GM18907 (cell line): ENCODE results near the gene SERPINB8.
"Not testable (repeated sequence)": the region's sequence is repeated elsewhere in the genome, so short reads cannot be mapped to it uniquely, and the experiment has no call there.

Source experiments
- ATAC-seq: cut with Tn5 transposase; IDR thresholded peaks from one replicate; pipeline ENCODE4 v1.9.1; 2021; ENCODE audit warnings: mild to moderate bottlenecking, moderate library complexity; ENCODE audit not compliant: unreplicated experiment

SERPINB8 gene, protein sequence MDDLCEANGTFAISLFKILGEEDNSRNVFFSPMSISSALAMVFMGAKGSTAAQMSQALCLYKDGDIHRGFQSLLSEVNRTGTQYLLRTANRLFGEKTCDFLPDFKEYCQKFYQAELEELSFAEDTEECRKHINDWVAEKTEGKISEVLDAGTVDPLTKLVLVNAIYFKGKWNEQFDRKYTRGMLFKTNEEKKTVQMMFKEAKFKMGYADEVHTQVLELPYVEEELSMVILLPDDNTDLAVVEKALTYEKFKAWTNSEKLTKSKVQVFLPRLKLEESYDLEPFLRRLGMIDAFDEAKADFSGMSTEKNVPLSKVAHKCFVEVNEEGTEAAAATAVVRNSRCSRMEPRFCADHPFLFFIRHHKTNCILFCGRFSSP

DNA sequence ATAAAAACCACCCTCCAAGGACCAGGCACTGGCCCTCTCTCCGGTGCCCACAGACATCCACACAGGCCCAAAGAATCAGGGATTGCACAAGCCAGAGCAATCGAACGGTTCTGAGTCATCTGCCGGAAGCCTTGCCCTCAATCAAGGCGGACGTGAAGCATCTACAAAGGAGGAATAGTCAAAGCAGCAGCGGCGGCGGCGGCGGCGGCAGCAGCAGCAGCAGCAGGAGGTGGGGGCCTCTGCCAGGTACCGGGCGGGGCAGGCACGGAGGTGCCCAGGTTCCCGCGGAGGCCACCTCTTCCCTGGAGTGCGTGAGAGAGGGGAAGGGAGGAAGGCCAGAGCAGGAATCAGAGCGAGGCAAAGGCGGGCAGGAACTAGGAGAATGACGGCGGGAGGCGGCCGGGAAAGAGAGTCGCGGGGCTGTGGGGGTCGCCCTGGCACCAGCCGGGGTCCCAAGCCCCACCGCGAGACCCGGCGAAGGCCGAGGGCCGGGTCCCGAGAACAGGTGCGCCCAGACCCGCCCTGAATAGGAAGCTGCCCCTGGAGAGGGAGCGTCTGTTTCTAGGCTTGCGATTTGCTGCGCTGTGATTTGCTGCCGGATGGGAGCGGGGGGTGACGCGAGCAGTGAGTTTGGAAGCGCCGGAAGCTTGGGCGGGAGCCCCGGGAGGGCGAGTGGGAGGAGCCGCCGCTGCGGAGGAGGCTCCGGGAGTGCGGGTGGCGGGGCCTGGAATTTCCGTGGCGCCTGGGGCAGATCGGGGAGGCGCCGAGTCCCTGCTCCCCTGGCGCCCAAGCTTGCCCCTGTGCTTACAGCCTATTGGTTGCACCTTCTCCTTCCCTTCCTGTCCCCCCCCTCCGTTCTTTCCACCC, at the start of gene SERPINB8:
TSS of gene SERPINB8 (plus strand) at position 140 of the 867 bp plus-strand sequence. CDS start 8,228 bp downstream, outside the sequence.
- peak; percentile 95 for ATAC-seq

DNA sequence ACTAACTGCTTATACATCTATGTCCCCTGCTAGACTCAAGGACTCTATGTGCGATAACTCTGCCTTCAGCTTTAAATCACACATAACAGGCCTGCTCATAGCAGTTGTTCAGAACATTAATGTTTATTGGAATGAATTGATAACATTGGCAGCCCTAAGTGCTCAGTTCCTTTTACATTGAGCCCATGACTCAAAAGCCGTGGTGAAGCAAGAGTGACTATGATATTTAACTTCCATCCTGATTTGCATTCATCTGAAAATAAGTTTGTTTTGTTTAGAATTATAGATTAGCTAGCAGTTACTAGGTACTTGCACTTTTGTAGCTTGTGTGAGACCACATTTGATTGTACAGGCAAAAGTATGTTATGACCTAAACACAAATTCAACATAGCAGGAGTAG, 47.8 kb upstream of the SERPINB8 start:
- ATAC-seq: no peak

DNA sequence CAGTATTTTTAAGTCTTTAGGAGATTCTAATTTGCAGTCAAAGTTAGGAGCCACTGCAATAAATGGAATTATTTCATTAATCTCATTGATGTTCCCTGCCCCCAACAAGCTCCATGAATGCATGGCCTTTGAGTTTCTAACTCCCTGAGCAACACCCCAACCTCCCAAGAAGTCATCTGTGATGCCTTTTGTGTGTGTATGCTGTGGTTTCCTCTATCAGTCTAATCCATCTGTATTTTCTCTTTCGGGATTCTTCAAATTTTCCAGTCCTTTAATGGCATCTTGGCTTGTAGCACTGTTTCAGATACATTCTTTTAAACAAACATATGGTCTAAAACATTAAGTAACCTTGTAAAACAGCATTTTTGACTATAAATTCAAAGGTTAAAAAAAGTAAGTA, 45.3 kb upstream of the SERPINB8 start:
- ATAC-seq: no peak

DNA sequence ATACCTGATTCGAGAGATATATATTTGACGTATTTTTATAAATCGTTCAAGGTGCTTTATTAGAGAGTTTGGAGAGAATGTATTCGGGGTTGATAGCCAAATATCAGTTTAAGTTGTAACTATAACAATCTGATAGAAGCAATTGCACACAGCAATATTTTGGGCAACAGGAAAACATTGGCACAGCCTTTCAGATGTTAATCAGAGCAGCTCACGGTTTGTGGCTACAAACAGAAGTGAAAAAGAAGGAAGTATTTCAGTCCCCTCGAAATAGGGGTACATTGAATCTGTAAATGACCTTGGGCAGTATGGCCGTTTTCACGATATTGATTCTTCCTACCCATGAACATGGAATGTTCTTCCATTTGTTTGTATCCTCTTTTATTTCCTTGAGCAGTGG, 41.5 kb upstream of the SERPINB8 start:
- ATAC-seq: no peak

DNA sequence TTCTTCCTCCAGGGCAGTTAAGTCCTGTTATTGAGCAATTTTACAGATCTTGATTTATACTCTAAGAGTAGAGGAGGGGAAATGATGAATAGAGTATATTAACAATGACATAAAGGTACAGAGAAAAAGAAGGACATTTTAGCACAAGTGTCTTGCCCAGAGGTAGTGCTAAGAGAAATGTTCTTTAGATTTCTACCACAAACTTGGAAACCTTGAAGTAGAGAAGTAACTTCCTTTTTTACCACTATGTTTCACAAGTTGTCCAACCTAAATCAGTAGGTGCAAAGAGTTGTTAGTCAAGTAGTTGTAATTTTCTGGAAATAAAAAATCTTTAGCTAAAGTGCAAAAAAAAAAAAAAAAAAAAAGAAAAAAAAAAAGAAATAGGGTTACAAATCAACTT, 40.5 kb upstream of the SERPINB8 start:
- not testable (repeated sequence) for ATAC-seq

DNA sequence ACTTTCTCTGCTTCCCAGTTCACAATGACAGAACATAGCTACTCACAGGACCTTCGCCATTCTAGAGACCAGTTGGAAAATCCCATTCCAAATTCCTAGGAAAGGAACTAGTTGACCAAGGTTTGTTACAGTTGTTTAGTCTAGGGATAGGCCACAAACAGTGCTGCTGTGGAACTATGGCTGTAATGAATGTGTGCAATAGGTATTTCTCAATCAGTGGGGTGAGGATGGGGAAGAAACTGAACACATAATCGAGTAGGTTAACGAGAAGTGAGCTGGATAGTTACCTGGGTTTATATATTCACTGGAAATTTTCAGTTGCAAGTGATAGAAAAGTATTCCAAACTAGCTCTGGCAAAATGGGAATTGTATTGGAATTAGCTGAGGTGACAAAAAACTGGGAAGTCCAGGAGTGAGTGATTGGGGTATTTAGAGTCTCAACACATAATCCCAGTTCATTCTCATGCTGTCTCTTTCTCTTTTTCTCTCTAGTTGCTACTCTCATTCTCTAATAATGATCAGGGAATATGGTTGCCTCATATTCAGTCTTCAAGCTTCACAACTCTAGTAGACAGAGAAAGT, 39.0 kb upstream of the SERPINB8 start:
- no peak for ATAC-seq

DNA sequence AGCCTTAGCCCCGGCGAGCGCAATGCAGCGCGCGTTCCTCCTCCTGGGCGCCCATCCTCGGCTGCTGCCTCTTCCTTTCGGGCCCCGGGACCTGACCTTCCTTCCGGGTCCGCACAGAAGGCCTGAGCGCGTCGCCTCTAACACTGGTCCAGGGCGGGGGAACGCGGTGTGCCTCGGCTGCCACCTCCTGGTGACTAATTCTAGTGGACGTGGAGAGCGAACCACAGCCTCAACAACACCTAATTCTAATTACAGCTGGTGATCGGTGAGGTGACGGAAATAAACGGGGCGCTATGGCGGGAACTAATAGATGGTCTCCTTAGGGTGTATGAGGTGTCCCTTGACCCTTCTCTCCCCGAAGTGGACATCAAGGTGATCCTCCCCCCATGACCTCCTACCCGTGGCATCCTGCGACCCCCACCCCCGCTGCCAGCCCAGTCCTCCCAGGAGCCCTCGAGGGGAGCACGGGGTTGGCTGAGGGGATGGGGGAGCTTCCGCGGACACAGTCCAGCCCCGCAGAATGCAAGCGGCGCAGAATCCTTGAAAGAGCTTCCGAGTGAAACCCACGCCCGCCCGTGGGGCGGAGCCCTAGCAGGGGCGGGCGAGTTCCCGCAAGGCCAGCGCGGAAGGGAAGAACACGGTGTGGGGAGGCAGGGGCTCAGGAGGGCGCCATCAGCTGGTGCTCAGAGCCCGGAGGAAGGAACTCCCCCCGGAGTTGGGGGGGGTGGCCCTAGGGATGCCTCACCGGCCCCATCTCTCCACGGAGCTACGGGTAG, 33.5 kb upstream of the SERPINB8 start:
- peak; percentile 99 for ATAC-seq

DNA sequence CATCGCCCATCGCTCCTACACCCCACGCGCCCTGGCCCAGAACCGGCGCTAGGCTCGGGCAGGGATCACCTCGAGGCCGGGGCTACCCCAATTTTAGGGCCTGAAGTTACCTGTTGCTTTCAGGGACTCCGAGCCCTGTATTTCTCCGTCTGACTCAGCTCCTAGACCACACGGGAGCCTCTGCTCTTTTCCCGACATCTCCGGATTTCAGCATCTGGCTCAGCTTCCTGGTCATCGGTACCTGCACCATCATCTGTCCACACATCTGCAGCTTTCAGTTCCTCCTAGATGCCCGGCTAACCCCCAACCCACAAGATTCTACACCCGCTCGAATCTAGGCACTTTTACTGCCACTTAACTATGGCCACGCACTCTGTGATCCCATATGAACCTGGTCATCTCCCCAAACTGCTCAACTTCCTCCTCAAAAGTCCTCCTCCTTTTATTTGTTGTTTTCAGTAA, 32.9 kb upstream of the SERPINB8 start:
- ATAC-seq: no peak

DNA sequence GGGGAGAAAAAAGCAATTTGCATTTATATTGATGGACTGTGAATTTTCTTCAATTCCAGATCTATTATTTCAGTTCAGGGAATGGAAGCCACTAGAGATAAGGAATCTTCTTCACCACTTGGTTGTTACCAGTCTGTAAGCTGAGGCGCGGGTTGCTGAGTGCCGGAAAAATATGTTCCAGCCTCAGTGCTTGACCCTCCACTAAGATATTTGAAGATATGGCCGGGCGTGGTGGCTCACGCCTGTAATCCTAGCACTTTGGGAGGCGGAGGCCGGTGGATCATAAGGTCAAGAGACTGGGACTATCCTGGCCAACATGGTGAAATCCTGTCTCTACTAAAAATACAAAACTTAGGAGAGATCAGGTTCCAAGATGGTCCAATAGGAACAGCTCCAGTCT, 29.9 kb upstream of the SERPINB8 start:
- no peak for ATAC-seq

DNA sequence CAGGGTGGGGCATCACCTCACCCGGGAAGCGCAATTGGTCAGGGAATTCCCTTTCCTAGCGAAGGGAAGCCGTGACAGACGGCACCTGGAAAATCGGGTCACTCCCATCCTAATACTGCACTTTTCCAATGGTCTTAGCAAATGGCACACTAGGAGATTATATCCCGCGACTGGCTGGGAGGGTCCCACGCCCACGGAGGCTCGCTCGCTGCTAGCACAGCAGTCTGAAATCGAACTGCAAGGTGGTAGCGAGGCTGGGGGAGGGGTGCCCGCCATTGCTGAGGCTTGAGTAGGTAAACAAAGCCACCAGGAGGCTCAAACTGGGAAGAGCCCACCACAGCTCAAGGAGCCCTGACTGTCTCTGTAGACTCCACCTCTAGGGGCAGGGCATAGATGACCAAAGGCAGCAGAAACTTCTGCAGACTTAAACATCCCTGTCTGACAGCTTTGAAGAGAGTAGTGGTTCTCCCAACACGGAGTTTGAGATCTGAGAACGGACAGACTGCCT, 29.3 kb upstream of the SERPINB8 start:
- ATAC-seq: not testable (repeated sequence)

DNA sequence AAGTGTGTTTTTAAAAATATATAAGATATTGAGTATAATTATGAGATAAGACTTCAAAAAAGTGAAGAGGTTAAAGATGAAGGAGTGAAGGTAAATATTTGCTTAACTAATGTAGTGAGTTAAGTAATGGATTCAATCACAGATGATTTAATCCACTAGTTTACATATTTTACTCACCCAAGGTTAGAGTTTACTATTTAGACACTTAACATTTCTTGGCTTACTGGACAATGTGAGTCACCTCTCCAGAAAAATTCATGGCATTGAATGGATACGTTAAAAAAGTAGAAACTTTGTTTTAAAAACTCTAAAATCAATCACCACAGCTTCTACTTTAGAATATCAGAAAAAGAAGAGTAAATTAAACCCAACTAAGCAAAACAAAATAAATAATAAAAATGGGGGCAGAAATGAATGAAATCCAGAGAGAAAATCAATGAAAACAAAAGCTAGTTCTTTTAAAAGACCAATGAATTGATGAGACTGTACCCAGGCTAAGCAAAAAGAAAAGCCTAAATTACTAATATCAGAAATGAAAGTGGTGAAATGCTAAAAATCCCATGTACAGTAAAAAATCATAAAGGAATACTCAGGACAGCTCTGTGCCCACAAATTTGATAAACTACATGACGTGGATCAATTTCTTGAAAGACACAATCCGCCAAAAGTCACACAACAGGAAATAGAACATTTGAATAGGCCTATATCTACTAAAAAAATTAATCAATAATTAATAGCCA, 22.7 kb upstream of the SERPINB8 start:
- ATAC-seq: no peak

DNA sequence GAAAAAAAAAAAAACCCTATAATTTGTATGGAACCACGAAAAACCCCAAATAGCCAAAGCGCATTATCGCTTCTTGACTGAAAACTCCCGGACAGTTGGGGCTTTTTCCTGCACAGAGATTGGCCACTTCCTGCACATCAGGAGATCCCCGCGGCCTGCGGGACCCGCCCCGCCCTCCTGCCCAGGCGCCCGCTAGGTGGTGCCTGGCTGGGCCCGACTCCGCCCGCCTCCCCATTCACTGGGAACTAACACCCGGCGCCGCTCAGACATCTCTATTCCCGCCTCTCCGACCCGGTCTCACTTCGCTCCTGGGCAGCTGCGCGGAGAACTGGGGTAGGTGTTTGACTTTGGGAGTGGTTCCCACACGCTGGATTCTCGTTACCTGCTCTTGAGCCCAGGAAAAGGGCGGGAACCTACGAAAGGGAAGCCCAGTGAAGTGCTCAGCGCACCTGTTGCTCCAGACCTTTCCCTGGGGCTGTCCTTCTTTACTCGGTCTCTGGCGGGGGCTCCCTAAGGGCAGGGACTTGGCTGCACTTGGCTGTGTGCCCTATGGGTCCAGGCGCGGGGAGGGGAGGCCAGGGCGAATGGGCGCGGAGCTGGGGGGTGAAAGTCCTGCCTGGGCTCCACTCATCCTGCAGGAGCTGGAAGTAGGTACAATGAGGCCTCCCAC, 20.7 kb upstream of the SERPINB8 start, which contains the start of gene HMSD:
TSS of gene HMSD (plus strand) at position 234 of the 670 bp plus-strand sequence. CDS start 4,155 bp downstream, outside the sequence.
- ATAC-seq: peak; percentile 90

DNA sequence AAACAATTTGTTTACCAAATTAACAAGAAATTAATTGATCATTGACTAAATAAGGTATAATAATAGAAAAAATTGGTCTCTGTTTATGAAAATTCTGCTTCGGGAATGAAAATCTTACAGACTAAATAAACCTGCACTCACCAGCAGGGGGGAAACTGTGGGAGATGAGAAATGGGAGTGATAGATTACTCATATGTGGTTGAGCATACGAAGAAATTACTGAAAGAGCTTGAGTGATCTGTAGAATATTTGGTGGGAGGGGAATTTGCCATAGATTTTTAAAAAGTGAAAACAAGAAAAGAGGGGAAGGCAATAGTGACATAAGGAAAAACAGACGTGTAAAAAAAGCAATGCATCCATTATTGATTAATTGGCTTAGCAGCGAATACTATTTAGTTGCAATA, 18.6 kb upstream of the SERPINB8 start:
- ATAC-seq: peak; percentile 55

DNA sequence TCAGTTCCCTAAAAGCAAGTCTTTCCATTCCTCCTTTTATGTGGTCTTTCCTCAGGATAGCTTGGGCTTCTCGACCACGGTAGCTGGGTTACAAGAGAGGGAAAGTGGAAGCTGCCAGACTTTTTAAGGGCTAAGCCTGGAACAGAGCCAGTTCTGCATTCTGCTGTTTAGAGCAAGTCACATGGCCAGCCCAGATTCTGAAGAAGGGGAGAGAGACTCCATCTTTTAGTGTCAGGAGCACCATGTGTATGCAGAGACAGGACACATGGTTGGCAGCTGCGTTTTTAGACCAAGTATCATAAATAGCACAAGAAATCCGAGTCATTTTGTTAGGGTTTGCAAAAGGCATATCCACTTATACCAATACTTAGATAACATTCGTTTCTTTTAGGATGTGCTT, 16.1 kb upstream of the SERPINB8 start:
- ATAC-seq: no peak

DNA sequence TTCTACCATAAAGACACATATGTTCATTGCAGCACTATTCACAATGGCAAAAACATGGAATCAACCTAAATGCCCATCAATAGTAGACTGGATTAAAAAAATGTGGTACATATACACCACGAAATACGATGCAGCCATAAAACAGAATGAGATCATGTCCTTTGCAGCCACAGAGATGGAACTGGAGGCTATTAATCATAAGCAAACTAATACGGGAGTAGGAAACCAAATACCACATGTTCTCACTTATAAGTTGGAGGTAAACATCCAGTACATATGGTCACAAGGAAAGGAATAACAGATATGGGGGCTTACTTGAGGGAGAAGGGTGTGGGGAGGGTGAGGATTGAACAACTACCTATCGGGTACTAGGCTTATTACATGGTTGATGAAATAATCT, 13.1 kb upstream of the SERPINB8 start:
- ATAC-seq: no peak

DNA sequence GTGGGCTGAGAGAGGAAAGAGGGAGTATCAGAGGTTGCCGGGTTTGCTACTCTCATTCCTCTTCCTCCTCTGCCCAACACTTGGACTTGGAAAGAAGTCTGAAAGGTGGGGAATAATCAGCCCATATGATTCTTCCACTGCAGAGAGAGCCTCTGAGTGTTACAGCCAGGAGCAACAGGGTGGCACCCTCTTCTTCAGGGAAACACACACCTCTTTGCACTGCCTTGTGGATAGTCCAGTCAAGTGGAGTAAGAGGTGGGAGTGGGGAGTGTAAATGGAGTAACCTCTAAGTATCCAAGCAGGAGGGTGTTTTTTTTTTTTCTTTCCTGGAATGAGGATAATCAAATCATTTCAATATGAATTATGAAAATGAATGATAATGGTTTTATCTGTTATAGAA, 9.0 kb upstream of the SERPINB8 start:
- no peak for ATAC-seq

DNA sequence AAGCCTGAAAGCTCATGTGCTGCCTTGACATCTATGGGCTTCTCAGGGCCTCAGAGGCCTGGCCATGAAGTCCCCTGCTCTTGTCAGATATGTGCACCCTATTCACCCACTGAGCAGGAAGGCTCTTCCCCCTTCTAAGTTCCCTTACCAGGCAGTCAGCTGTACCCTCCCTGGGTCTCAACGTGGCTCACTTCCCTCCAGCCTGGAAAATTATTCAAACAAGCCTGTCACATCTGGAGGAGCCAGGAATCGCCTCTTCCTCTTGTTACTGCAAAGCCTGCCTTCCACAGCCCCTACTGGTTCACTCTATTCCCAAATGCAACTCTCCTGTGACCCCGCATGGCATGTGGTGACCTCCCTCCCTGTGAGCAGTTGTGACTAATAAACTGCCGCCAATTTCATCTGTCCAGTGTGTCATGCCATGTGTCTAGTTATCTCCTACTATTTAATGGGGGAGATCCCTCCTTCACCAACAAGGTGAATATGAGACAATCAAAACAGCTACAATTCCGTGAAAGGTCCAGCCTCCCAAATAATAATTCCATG, 8.4 kb upstream of the SERPINB8 start:
- no peak for ATAC-seq

DNA sequence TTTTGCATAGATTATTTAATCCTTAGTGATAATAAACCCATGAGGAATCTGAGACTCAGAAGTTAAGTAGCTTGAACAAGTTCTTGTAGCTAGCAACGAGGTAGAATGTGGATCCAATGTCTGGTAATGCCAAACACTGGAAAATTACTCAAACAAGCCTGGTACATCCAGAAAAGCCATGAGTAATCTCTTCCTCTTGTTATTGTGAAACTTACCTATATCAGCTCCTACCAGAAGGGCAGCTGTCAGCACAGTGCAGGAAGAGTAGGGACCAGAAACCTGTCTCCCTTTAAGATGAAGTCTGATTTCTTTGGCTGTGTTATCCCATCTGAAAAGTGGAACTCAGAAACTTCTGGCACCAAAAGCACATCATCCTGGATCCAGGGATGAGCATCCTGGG, 7.7 kb upstream of the SERPINB8 start:
- no peak for ATAC-seq
